Measurements from ENCODE around the gene WWOX. TPM values are rescaled to one million over a fixed set of nuclear protein-coding genes. Genes with fewer than 3 reads are reported as not detected.

Gene WWOX
- total RNA-seq, 2 experiments from 2014 or later, result 14.3 to 16.5 TPM

DNA sequence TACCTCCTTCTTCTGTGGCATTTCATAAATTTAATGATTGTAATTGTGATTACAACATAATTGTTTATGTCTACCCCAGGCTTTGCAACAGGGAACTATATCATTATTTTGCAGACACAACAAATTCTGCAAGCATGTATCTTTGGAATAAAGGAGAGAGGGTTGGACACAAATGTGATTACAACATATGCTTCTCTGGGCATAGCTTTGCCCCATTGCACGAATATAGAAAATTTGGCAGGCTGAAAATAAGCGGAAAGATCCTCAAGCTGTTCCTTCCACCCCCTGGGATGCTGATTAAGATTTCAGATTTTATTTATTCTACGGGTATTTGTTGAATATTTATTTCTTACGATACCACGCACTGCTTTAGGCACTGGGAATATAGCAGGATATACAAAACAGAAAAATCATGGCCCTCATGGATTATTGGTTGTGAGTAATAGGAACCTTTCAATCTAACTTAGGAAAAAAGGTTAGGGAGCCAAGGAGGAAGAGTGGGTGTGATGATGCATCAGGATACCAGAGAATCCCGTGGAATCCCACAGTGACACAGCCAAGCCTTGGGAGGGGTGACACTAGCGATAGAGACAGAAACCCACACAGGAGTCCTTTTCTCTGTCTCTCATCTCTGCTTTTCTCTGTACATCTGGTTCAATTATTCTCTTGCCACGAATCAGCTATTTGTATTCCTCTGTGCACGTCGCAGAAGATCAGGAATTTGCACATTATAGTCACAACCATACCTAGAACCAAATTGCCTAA lies 980.4 kb downstream of the WWOX start:
- CTCF ChIA-PET, result no interaction called here

DNA sequence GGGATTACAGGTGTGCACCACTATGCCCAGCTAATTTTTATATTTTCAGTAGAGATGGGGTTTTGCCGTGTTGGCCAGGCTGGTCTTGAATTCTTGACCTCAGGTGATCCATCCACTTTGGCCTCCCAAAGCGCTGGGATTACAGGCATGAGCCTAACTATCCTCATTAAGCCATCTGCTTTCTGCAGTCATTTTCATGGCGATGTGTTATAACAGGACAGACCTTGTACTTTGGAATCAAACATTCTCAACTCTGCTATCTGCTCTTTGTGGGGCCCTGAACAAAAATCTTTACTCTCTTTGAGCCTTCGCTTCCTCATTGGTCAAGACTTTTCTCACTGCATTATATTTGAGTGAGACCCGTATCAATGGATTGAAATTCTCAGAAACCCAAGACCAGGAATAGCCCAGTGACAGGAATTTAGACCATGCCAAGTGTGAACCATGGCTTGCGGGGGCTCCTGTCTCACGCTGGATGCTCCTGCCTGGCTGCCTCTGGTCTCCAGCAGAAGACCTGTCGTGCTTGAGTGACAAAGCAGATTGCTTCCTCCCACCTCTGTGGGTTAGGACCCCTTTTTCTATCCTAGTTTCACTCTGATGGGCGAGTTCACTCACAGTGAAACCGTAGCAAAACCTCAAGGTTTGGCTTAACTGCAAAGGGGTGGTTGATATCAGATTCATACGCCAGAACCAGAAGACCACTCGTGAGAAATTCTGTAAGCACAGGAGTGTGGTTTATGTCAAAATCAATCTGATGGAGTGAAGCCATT lies 982.0 kb downstream of the WWOX start:
- H3K4me3 Mint-ChIP-seq, result no peak overlapping the region

More for the DNA sequence above, 980.4 kb downstream of the WWOX start:
- Mint-ChIP-seq H3K4me3 (no peak overlapping the region), H3K9me3 (no peaks in the 10 kb centered on the region), H3K36me3 (peaks cover 3% of the 10 kb centered on the region), H3K4me1 (ENCODE audit: low read depth) (peaks cover 82% of the 10 kb centered on the region), H3K27me3 (no peaks in the 10 kb centered on the region), H3K27ac (peak overlapping the region; percentile 13)
- intact Hi-C loops (cut with micrococcal nuclease), result loop anchor here (5.0 to 10.0 kb wide), 6 partner anchors 77 to 765 kb away; partner anchors contain the start of gene MAF
- no peak for DNase-seq
- POLR2A ChIA-PET, result interaction anchor here (1.4 kb wide), 1 partner anchor 302 kb away, joined by 4 read pairs; no protein-coding TSS in a partner anchor

DNA sequence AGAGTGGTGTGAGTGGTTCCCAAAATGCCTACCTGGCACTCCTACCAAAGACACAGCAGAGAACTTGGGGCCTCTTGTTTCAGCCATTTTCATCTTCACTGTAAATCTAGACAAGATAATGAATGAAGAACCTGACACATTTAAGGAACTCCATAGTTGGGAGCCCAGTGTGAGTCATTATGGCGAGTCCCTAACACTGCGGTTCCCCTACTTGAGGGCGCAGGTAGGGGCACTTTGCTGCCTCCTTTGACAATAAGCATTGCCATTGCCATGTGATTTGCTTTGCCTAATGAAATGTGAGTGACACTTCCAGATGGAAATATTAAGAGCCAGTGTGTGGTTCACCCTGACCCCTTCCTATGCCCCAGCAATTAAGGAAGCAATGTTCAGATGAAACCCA lies 983.5 kb downstream of the WWOX start:
- peak; percentile 61 for DNase-seq
- H3K4me1 Mint-ChIP-seq (ENCODE audit: low read depth), result peaks cover 58% of the 10 kb centered on the region
- CTCF ChIA-PET, result no interaction called here
- H3K27me3 Mint-ChIP-seq, result no peaks in the 10 kb centered on the region
- no peak overlapping the region for H3K4me3 Mint-ChIP-seq
- POLR2A ChIA-PET, result no interaction called here
- intact Hi-C loops (cut with micrococcal nuclease), result loop anchor here (5.0 kb wide), 1 partner anchor 134 kb away; no protein-coding TSS in a partner anchor
- H3K9me3 Mint-ChIP-seq, result no peaks in the 10 kb centered on the region
- peak overlapping the region; percentile 71 for H3K27ac Mint-ChIP-seq
- peaks cover 3% of the 10 kb centered on the region for H3K36me3 Mint-ChIP-seq

More for the DNA sequence above, 982.0 kb downstream of the WWOX start:
- H3K4me1 Mint-ChIP-seq (ENCODE audit: low read depth), result peaks cover 73% of the 10 kb centered on the region
- POLR2A ChIA-PET, result interaction anchor here (1.3 kb wide), 1 partner anchor 520 kb away, joined by 3 read pairs; the partner anchor contains the start of gene MAF
- peaks cover 3% of the 10 kb centered on the region for H3K36me3 Mint-ChIP-seq
- H3K27me3 Mint-ChIP-seq, result no peaks in the 10 kb centered on the region
- intact Hi-C loops (cut with micrococcal nuclease), result loop anchor here (5.0 kb wide), 1 partner anchor 136 kb away; no protein-coding TSS in a partner anchor
- CTCF ChIA-PET, result interaction anchor here (1.7 kb wide), 1 partner anchor 188 kb away, joined by 5 read pairs; no protein-coding TSS in a partner anchor
- DNase-seq, result peak; percentile 63
- H3K27ac Mint-ChIP-seq, result peak overlapping the region; percentile 71
- H3K9me3 Mint-ChIP-seq, result no peaks in the 10 kb centered on the region

GRCh38 chr16:79083508-79084299 lies 984.2 kb downstream of the WWOX start:
- POLR2A ChIA-PET, result no interaction called here
- Mint-ChIP-seq H3K27me3 (no peaks in the 10 kb centered on the region), H3K9me3 (no peaks in the 10 kb centered on the region), H3K27ac (peak overlapping the region; percentile 20), H3K4me1 (ENCODE audit: low read depth) (peaks cover 56% of the 10 kb centered on the region), H3K36me3 (peaks cover 2% of the 10 kb centered on the region), H3K4me3 (no peak overlapping the region)
- intact Hi-C loops (cut with micrococcal nuclease), result loop anchor here (5.0 kb wide), 1 partner anchor 134 kb away; no protein-coding TSS in a partner anchor
- no peak for DNase-seq
- CTCF ChIA-PET, result no interaction called here

GRCh38 chr16:79088971-79089370 lies 989.5 kb downstream of the WWOX start:
- H3K4me3 Mint-ChIP-seq, result no peak overlapping the region
- ChIA-PET CTCF (interaction anchor here (0.6 to 1.0 kb wide), 4 partner anchors 178 to 513 kb away, joined by 3 to 6 read pairs (median 3); no protein-coding TSS in a partner anchor), POLR2A (interaction anchor here (0.7 to 3.3 kb wide), 4 partner anchors 12 to 182 kb away, joined by 4 to 23 read pairs (median 14); no protein-coding TSS in a partner anchor)
- peaks cover 7% of the 10 kb centered on the region for H3K9me3 Mint-ChIP-seq
- H3K36me3 Mint-ChIP-seq, result peaks cover 13% of the 10 kb centered on the region
- H3K27me3 Mint-ChIP-seq, result no peaks in the 10 kb centered on the region
- intact Hi-C loops (cut with micrococcal nuclease), result loop anchor here (1.0 kb wide), 3 partner anchors 13 to 227 kb away; no protein-coding TSS in a partner anchor
- H3K27ac Mint-ChIP-seq, result peak overlapping the region; percentile 86
- DNase-seq, result no peak
- H3K4me1 Mint-ChIP-seq (ENCODE audit: low read depth), result peaks cover 60% of the 10 kb centered on the region

DNA sequence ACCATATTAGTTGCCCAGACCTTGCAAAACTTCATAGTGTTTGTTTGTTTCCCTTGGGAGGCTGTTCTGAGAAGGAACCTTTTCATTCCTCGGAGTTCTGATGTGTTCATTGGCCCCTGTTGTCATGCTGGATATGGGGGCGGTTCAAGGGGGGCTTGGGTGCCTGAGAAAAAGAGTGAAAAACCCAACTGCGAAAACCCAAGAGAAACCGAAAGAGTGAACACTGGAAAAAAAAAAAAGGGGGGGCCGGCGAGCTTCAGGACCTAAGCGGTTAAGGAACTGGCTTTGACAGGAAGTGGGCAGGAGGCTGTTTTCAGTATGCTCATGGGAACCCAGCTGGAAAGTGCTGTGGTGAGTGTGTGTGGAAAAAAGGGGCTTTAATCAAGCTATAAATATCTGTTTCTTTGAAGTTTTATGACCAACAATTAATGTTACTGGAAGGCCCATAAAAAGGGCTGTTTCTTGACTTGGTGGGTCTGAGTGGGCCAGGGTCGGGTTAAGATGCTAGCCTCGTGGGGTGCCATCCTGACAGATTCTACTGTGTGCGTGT lies 990.4 kb downstream of the WWOX start:
- Mint-ChIP-seq H3K9me3 (peaks cover 7% of the 10 kb centered on the region), H3K27ac (peak overlapping the region; percentile 86), H3K36me3 (peaks cover 13% of the 10 kb centered on the region), H3K4me3 (peak overlapping the region; percentile 45), H3K27me3 (no peaks in the 10 kb centered on the region), H3K4me1 (ENCODE audit: low read depth) (peaks cover 59% of the 10 kb centered on the region)
- ChIA-PET POLR2A (interaction anchor here (0.7 to 3.3 kb wide), 15 partner anchors 13 to 511 kb away, joined by 3 to 23 read pairs (median 5); partner anchors contain the start of gene MAF), CTCF (interaction anchor here (0.7 to 1.1 kb wide), 7 partner anchors 104 to 1431 kb away, joined by 3 read pairs; no protein-coding TSS in a partner anchor)
- intact Hi-C loops (cut with micrococcal nuclease), result loop anchor here (1.0 to 5.0 kb wide), 4 partner anchors 14 to 313 kb away; no protein-coding TSS in a partner anchor
- DNase-seq, result peak; percentile 85

DNA sequence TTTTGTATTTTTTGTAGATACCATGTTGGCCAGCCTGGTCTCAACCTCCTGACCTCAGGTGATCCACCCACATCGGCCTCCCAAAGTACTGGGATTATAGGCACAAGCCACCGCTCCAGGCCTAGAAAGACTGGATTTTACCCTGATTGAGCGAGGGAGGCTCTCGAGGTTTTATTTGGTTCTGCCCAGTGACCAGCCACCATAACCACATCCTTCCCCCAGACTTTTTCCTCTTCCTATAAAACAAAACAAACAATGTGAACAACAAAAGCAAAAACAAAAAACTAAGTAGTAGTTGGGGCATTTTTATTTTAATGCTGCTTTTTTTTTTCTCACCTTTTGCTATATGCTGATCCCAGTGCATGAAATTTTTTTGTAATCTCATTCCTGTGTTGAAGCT lies 991.5 kb downstream of the WWOX start:
- ChIA-PET POLR2A (interaction anchor here (1.1 to 3.3 kb wide), 11 partner anchors 14 to 508 kb away, joined by 3 to 23 read pairs (median 5); no protein-coding TSS in a partner anchor), CTCF (interaction anchor here (1.1 kb wide), 1 partner anchor 170 kb away, joined by 3 read pairs; no protein-coding TSS in a partner anchor)
- peaks cover 13% of the 10 kb centered on the region for H3K36me3 Mint-ChIP-seq
- H3K27ac Mint-ChIP-seq, result peak overlapping the region; percentile 86
- peak overlapping the region; percentile 16 for H3K4me3 Mint-ChIP-seq
- H3K27me3 Mint-ChIP-seq, result no peaks in the 10 kb centered on the region
- peaks cover 56% of the 10 kb centered on the region for H3K4me1 Mint-ChIP-seq (ENCODE audit: low read depth)
- H3K9me3 Mint-ChIP-seq, result peaks cover 7% of the 10 kb centered on the region
- intact Hi-C loops (cut with micrococcal nuclease), result loop anchor here (5.0 kb wide), 1 partner anchor 314 kb away; no protein-coding TSS in a partner anchor
- DNase-seq, result no peak

GRCh38 chr16:79092846-79093245 lies 993.4 kb downstream of the WWOX start:
- POLR2A ChIA-PET, result interaction anchor here (1.2 kb wide), 1 partner anchor 90 kb away, joined by 3 read pairs; no protein-coding TSS in a partner anchor
- peaks cover 53% of the 10 kb centered on the region for H3K4me1 Mint-ChIP-seq (ENCODE audit: low read depth)
- intact Hi-C loops (cut with micrococcal nuclease), result loop anchor here (5.0 kb wide), 1 partner anchor 316 kb away; no protein-coding TSS in a partner anchor
- H3K27me3 Mint-ChIP-seq, result no peaks in the 10 kb centered on the region
- H3K27ac Mint-ChIP-seq, result peak overlapping the region; percentile 49
- H3K36me3 Mint-ChIP-seq, result peaks cover 13% of the 10 kb centered on the region
- H3K4me3 Mint-ChIP-seq, result peak overlapping the region; percentile 2
- CTCF ChIA-PET, result interaction anchor here (0.8 to 1.4 kb wide), 2 partner anchors 44 to 315 kb away, joined by 3 read pairs; no protein-coding TSS in a partner anchor
- no peak for DNase-seq
- H3K9me3 Mint-ChIP-seq, result peaks cover 7% of the 10 kb centered on the region

- Mint-ChIP-seq H3K36me3 (peaks cover 13% of the 10 kb centered on the region), H3K4me1 (ENCODE audit: low read depth) (peaks cover 49% of the 10 kb centered on the region), H3K27ac (peak overlapping the region; percentile 66), H3K4me3 (peak overlapping the region; percentile 21), H3K9me3 (peaks cover 7% of the 10 kb centered on the region), H3K27me3 (no peaks in the 10 kb centered on the region)
- peak; percentile 67 for DNase-seq
- CTCF ChIA-PET, result interaction anchor here (0.8 to 1.4 kb wide), 2 partner anchors 43 to 315 kb away, joined by 3 read pairs; no protein-coding TSS in a partner anchor
- POLR2A ChIA-PET, result no interaction called here
- intact Hi-C loops (cut with micrococcal nuclease), result loop anchor here (5.0 kb wide), 1 partner anchor 316 kb away; no protein-coding TSS in a partner anchor
Observed at GRCh38 chr16:79093554-79093967, 994.1 kb downstream of the WWOX start.

GRCh38 chr16:79096246-79096645 lies 996.8 kb downstream of the WWOX start:
- Mint-ChIP-seq H3K27ac (no peak overlapping the region), H3K4me1 (ENCODE audit: low read depth) (peaks cover 22% of the 10 kb centered on the region), H3K4me3 (no peak overlapping the region), H3K36me3 (peaks cover 2% of the 10 kb centered on the region), H3K9me3 (no peaks in the 10 kb centered on the region), H3K27me3 (no peaks in the 10 kb centered on the region)
- intact Hi-C loops (cut with micrococcal nuclease), result no loop called here
- ChIA-PET POLR2A (no interaction called here), CTCF (no interaction called here)
- no peak for DNase-seq
